GM12878 (cell line): ENCODE data around the gene GJA1. TPM values are rescaled to one million over a fixed set of nuclear protein-coding genes. Genes with fewer than 3 reads are reported as not detected.

Experiments
- ATAC-seq: fragments of 200-7000 bp; cut with Tn5 transposase; 3 replicates; pipeline ENCODE4 v1.9.1; 2020; ENCODE audit warnings: mild to moderate bottlenecking, moderate library complexity
- BruUV-seq: library from RNA; stranded (reverse); fragments of 400-500 nt; replicated peaks from 2 replicates; lab custom pipeline; 2021; lab: Mats Ljungman, UMichigan
- CTCF ChIA-PET: fragments of 300-600 bp; sonication (Branson Sonifier 250); formaldehyde crosslinking; extraction: SDS; loops from one replicate; lab custom pipeline; 2021; ENCODE audit warnings: inconsistent platforms; lab: Yijun Ruan, JAX
- POLR2A ChIA-PET: fragments of 350-600 bp; formaldehyde crosslinking; extraction: SDS; loops from one replicate; lab custom pipeline; 2021; ENCODE audit warnings: inconsistent platforms; lab: Charles Lee
- RAD21 ChIA-PET: fragments of 300-600 bp; sonication (Branson Sonifier 250); formaldehyde crosslinking; loops from one replicate; lab custom pipeline; 2023; ENCODE audit warnings: antibody characterized with exemption; ENCODE audit not compliant: unreplicated experiment; lab: Charles Lee
- SMC1A ChIA-PET: fragments of 300-600 bp; sonication (Branson Sonifier 250); formaldehyde crosslinking; loops from one replicate; lab custom pipeline; 2023; ENCODE audit not compliant: unreplicated experiment, uncharacterized antibody; lab: Charles Lee
- DNase-seq: peaks from one replicate; pipeline ENCODE4 v3.0.0-alpha.2; 2011; ENCODE audit warnings: low read depth, low spot score
- FAIRE-seq: peaks from 3 replicates; lab custom pipeline; 2011; peaks lifted over from hg19 to GRCh38; lab: Jason Lieb, UNC
- H2AFZ ChIP-seq: 2 replicates; pipeline ENCODE4 v1.6.0; 2011; ENCODE audit warnings: low read depth, low read length, control low read depth; ENCODE audit not compliant: control insufficient read depth
- H3K27ac ChIP-seq: 2 replicates; pipeline ENCODE4 v1.5.1; 2011; ENCODE audit warnings: control low read depth; ENCODE audit not compliant: control insufficient read depth, insufficient read depth
- H3K27me3 ChIP-seq, 2 experiments: replicated peaks in 1 of 2; 2 replicates each; pipeline versions ENCODE4 v1.6.0 to v1.6.1; 2011; ENCODE audit warnings: low read length in 1 of 2; ENCODE audit not compliant: control insufficient read depth in 2 of 2, insufficient read depth in 2 of 2
- H3K36me3 ChIP-seq, 2 experiments: 2 replicates each; pipeline ENCODE4 v1.5.1; 2011; ENCODE audit warnings: low read length in 1 of 2; ENCODE audit not compliant: control insufficient read depth in 2 of 2, insufficient read depth in 2 of 2
- H3K4me1 ChIP-seq: 2 replicates; pipeline ENCODE4 v1.6.1; 2011; ENCODE audit warnings: mild to moderate bottlenecking, low read length, moderate library complexity, mixed read lengths; ENCODE audit not compliant: control insufficient read depth, insufficient read depth
- H3K4me2 ChIP-seq: 2 replicates; pipeline ENCODE4 v1.6.0; 2011; ENCODE audit warnings: control low read depth; ENCODE audit not compliant: control insufficient read depth, insufficient read depth
- H3K4me3 ChIP-seq: fragments of 200-600 bp; sonication (generic); 2 replicates; pipeline ENCODE4 v1.5.1; 2016
- H3K79me2 ChIP-seq: 2 replicates; pipeline ENCODE4 v1.6.0; 2011; ENCODE audit warnings: low read length; ENCODE audit not compliant: control insufficient read depth, insufficient read depth
- H3K9ac ChIP-seq: 2 replicates; pipeline ENCODE4 v1.8.0; 2011; ENCODE audit warnings: low read length, control low read depth, mixed read lengths; ENCODE audit not compliant: control insufficient read depth, insufficient read depth
- H3K9me3 ChIP-seq: replicated peaks from 3 replicates; pipeline ENCODE4 v1.5.1; 2011; ENCODE audit warnings: mild to moderate bottlenecking, low read length; ENCODE audit not compliant: control insufficient read depth, insufficient read depth
- H4K20me1 ChIP-seq: 2 replicates; pipeline ENCODE4 v1.6.0; 2011; ENCODE audit not compliant: control insufficient read depth, insufficient read depth
- CEBPB ChIP-seq, 2 experiments: fragments of 150-350 bp in 1 of 2; IDR thresholded peaks; 2 replicates each; pipeline ENCODE4 v1.6.1; 2012 to 2014; ENCODE audit warnings: low read depth in 2 of 2, low read length in 2 of 2, borderline replicate concordance in 1 of 2, inconsistent platforms in 1 of 2
- CREB1 ChIP-seq: IDR thresholded peaks from 2 replicates; pipeline ENCODE4 v1.6.1; 2012; ENCODE audit warnings: low read depth, mild to moderate bottlenecking, inconsistent platforms
- DPF2 ChIP-seq: fragments of 450-650 bp; IDR thresholded peaks from 2 replicates; pipeline ENCODE4 v1.6.1; 2017; ENCODE audit warnings: mild to moderate bottlenecking
- EGR1 ChIP-seq, 2 experiments: IDR thresholded peaks; 1 replicate in 1 of 2; 2 replicates in 1 of 2; pipeline ENCODE4 v1.6.1; 2011 to 2012; ENCODE audit warnings: low read depth in 2 of 2, low read length in 2 of 2, borderline replicate concordance in 1 of 2, mild to moderate bottlenecking in 1 of 2, moderate library complexity in 1 of 2
- KAT2A ChIP-seq: conservative IDR thresholded peaks from 2 replicates; pipeline ENCODE4 v1.6.1; 2011; ENCODE audit warnings: low read depth, low read length; ENCODE audit not compliant: control insufficient read depth
- PML ChIP-seq: IDR thresholded peaks from 2 replicates; pipeline ENCODE4 v1.6.1; 2012; ENCODE audit warnings: low read length, inconsistent platforms
- RUNX3 ChIP-seq: IDR thresholded peaks from 2 replicates; pipeline ENCODE4 v1.6.1; 2012; ENCODE audit warnings: low read length, inconsistent platforms
- SUZ12 ChIP-seq: fragments of 200-600 bp; sonication (generic); IDR thresholded peaks from one replicate; pipeline ENCODE4 v1.6.1; 2018; ENCODE audit warnings: antibody characterized with exemption, mild to moderate bottlenecking; ENCODE audit not compliant: unreplicated experiment
- TAF1 ChIP-seq: IDR thresholded peaks from 2 replicates; pipeline ENCODE4 v1.6.1; 2011; ENCODE audit warnings: mild to moderate bottlenecking, low read depth, low read length, borderline replicate concordance
- ZNF217 ChIP-seq: fragments of 450-650 bp; IDR thresholded peaks from 2 replicates; pipeline ENCODE4 v1.6.1; 2017; ENCODE audit warnings: antibody characterized with exemption, mild to moderate bottlenecking
- in situ Hi-C: fragments of 300-500 bp; cut with MboI; formaldehyde crosslinking; loops from 9 replicates; pipeline ENCODE4 v1.14.3; 2018; ENCODE audit warnings: mixed read lengths
- intact Hi-C: fragments of 100-400 bp; cut with micrococcal nuclease; formaldehyde crosslinking; loops from one replicate; pipeline ENCODE4 v1.14.2; 2022; ENCODE audit not compliant: unreplicated experiment
- polyA plus RNA-seq, 11 experiments: library from polyadenylated mRNA; depleted of rRNA in 4 of 11; unstranded in 6 of 11; stranded (reverse) in 5 of 11; fragments of >200 nt; fragmentation: Nextera tagmentation in 4 of 11; fragmentation: Illumina TruSeq in 1 of 11; extraction: Ambion mirVana in 4 of 11; extraction: Trizol in 1 of 11; gene quantifications; 1 replicate in 1 of 11; 2 replicates in 10 of 11; pipeline versions ENCODE4 v1.2.1 to v1.2.3, GENCODE V29; 2011 to 2016; ENCODE audit warnings: inconsistent platforms in 2 of 11, missing spikeins in 2 of 11, low read depth in 1 of 11
- total RNA-seq, 4 experiments: library from RNA; depleted of rRNA in 3 of 4; stranded (reverse); fragments of >200 nt in 3 of 4; fragmentation: Illumina TruSeq in 1 of 4; extraction: Trizol in 1 of 4; gene quantifications; 2 replicates each; pipeline versions ENCODE4 v1.2.1 to v1.2.3, GENCODE V29; 2013 to 2021
- TF ChIP-seq, protein P1 (sequence below): IDR thresholded peaks from 2 replicates; pipeline ENCODE4 v1.6.1; 2012; ENCODE audit warnings: mild to moderate bottlenecking, low read depth, low read length

GJA1 gene
- total and polyA plus RNA-seq, 10 of the 15 experiments (the other 5 are each of a cell fraction or from before 2014, with no cell fraction given): 0.11 to 0.69 (median 0.11) TPM; not detected in 7

DNA sequence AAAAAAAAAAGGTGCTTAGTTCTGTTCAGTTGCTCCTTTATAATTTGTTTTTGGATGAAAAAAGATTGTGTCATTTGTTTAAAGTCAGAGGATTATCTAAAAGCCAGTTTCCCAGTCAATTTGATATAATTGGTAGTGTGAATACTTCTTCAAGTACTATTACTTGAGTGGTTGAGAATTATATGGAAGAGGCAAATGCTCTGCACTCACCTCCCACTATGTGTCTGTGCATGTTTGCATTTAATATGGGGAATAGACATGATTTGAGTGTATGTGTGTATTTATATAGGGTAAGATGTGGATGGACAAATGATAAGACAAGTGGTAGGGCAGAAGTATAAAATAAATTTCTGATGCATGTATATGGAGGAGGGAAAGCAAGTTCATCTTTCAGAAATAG lies 15.8 kb downstream of the GJA1 start:
- no peaks in the 10 kb centered on the region for H3K36me3 ChIP-seq
- no peaks in the 10 kb centered on the region for H3K79me2 ChIP-seq
- H3K4me2 ChIP-seq: no peak overlapping the region
- no peaks in the 10 kb centered on the region for H3K9me3 ChIP-seq
- H4K20me1 ChIP-seq: no peaks in the 10 kb centered on the region
- H3K4me3 ChIP-seq: no peak overlapping the region
- no TSS peak for BruUV-seq
- ATAC-seq: no peak
- RAD21 ChIA-PET: no interaction called here
- intact Hi-C loops: no loop called here
- no peaks in the 10 kb centered on the region for H3K27me3 ChIP-seq
- in situ Hi-C loops: no loop called here
- CTCF ChIA-PET: no interaction called here
- POLR2A ChIA-PET: no interaction called here
- TF ChIP-seq PML (no peak), DPF2 (no peak), CREB1 (no peak), RUNX3 (no peak), CEBPB (IDR thresholded peaks at IDR 0.05; ENCODE audit: borderline replicate concordance in 1 of 2, low read depth in 2 of 2, low read length in 2 of 2) (no peak), ZNF217 (no peak), TAF1 (no peak), SUZ12 (no peak), EGR1 (IDR thresholded peaks at IDR 0.05; ENCODE audit: borderline replicate concordance in 1 of 2, low read depth in 2 of 2, low read length in 2 of 2) (no peak), KAT2A (no peak)
- TF ChIP-seq, protein P1, sequence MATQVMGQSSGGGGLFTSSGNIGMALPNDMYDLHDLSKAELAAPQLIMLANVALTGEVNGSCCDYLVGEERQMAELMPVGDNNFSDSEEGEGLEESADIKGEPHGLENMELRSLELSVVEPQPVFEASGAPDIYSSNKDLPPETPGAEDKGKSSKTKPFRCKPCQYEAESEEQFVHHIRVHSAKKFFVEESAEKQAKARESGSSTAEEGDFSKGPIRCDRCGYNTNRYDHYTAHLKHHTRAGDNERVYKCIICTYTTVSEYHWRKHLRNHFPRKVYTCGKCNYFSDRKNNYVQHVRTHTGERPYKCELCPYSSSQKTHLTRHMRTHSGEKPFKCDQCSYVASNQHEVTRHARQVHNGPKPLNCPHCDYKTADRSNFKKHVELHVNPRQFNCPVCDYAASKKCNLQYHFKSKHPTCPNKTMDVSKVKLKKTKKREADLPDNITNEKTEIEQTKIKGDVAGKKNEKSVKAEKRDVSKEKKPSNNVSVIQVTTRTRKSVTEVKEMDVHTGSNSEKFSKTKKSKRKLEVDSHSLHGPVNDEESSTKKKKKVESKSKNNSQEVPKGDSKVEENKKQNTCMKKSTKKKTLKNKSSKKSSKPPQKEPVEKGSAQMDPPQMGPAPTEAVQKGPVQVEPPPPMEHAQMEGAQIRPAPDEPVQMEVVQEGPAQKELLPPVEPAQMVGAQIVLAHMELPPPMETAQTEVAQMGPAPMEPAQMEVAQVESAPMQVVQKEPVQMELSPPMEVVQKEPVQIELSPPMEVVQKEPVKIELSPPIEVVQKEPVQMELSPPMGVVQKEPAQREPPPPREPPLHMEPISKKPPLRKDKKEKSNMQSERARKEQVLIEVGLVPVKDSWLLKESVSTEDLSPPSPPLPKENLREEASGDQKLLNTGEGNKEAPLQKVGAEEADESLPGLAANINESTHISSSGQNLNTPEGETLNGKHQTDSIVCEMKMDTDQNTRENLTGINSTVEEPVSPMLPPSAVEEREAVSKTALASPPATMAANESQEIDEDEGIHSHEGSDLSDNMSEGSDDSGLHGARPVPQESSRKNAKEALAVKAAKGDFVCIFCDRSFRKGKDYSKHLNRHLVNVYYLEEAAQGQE: no peak
- DNase-seq: no peak
- H3K27ac ChIP-seq: no peak overlapping the region
- no peaks in the 10 kb centered on the region for H3K4me1 ChIP-seq
- no peak for FAIRE-seq
- H2AFZ ChIP-seq: no peak overlapping the region
- H3K9ac ChIP-seq: no peak overlapping the region
- SMC1A ChIA-PET: no interaction called here
